Liver (tissue), 9 donors: ENCODE data around the gene RTN4. TPM values are rescaled to one million over a fixed set of nuclear protein-coding genes. Genes with fewer than 3 reads are reported as not detected.

Source experiments
- DNase-seq: peaks from one replicate; pipeline ENCODE4 v3.0.0-alpha.2; 2017; ENCODE audit warnings: low spot score
- H3K27ac ChIP-seq, 2 donors: one replicate each; pipeline ENCODE4 v1.7.0; 2013; ENCODE audit warnings: inconsistent platforms in 2 of 2, low read length in 2 of 2, control low read depth in 1 of 2, low read depth in 1 of 2, mild to moderate bottlenecking in 1 of 2
- H3K27me3 ChIP-seq, 4 donors: one replicate each; pipeline versions ENCODE4 v1.6.1 to v1.7.0; 2013; ENCODE audit warnings: low read length in 3 of 4, inconsistent platforms in 1 of 4, mild to moderate bottlenecking in 1 of 4, moderate library complexity in 1 of 4; ENCODE audit not compliant: control insufficient read depth in 4 of 4, insufficient read depth in 4 of 4
- H3K36me3 ChIP-seq, 4 donors: one replicate each; pipeline versions ENCODE4 v1.6.1 to v1.7.0; 2013; ENCODE audit warnings: low read length in 3 of 4, mild to moderate bottlenecking in 3 of 4, low read depth in 1 of 4, moderate library complexity in 1 of 4; ENCODE audit not compliant: control insufficient read depth in 4 of 4, insufficient read depth in 3 of 4
- H3K4me1 ChIP-seq, 4 donors: one replicate each; pipeline versions ENCODE4 v1.6.1 to v1.7.0; 2013; ENCODE audit warnings: low read length in 3 of 4, mild to moderate bottlenecking in 3 of 4, moderate library complexity in 1 of 4; ENCODE audit not compliant: control insufficient read depth in 4 of 4, insufficient read depth in 4 of 4
- H3K4me3 ChIP-seq, 3 donors: one replicate each; pipeline versions ENCODE4 v1.6.1 to v1.7.0; 2013; ENCODE audit warnings: low read length in 3 of 3, control low read depth in 1 of 3, low read depth in 1 of 3, mild to moderate bottlenecking in 1 of 3
- H3K9ac ChIP-seq, 2 donors: one replicate each; pipeline ENCODE4 v1.7.0; 2013; ENCODE audit warnings: low read length in 2 of 2, mild to moderate bottlenecking in 2 of 2, moderate library complexity in 2 of 2, control low read depth in 1 of 2, low read depth in 1 of 2
- H3K9me3 ChIP-seq, 4 donors: one replicate each; pipeline versions ENCODE4 v1.6.1 to v1.7.0; 2013; ENCODE audit warnings: low read length in 3 of 4; ENCODE audit not compliant: control insufficient read depth in 4 of 4
- EGR1 ChIP-seq, 2 donors: IDR thresholded peaks; 2 replicates each; pipeline ENCODE4 v1.6.1; 2016 to 2018; ENCODE audit warnings: antibody characterized with exemption in 2 of 2, low read depth in 2 of 2
- FOXA2 ChIP-seq: IDR thresholded peaks from 2 replicates; pipeline ENCODE4 v1.6.1; 2016; ENCODE audit warnings: antibody characterized with exemption
- GABPA ChIP-seq, 2 donors: IDR thresholded peaks in 1 of 2; conservative IDR thresholded peaks in 1 of 2; 2 replicates each; pipeline ENCODE4 v1.6.1; 2016; ENCODE audit warnings: antibody characterized with exemption in 2 of 2, mild to moderate bottlenecking in 1 of 2, moderate library complexity in 1 of 2
- HNF4A ChIP-seq, 2 donors: conservative IDR thresholded peaks; 2 replicates each; pipeline ENCODE4 v1.6.1; 2016; ENCODE audit warnings: antibody characterized with exemption in 2 of 2, mild to moderate bottlenecking in 2 of 2
- HNF4G ChIP-seq: IDR thresholded peaks from 2 replicates; pipeline ENCODE4 v1.6.1; 2016; ENCODE audit warnings: antibody characterized with exemption
- JUND ChIP-seq, 2 donors: IDR thresholded peaks; 2 replicates each; pipeline ENCODE4 v1.6.1; 2016; ENCODE audit warnings: antibody characterized with exemption in 2 of 2
- NR2F2 ChIP-seq: IDR thresholded peaks from 2 replicates; pipeline ENCODE4 v1.6.1; 2016; ENCODE audit warnings: antibody characterized with exemption
- REST ChIP-seq: IDR thresholded peaks from 2 replicates; pipeline ENCODE4 v1.6.1; 2016; ENCODE audit warnings: antibody characterized with exemption, mild to moderate bottlenecking
- RXRA ChIP-seq, 2 donors: IDR thresholded peaks; 2 replicates each; pipeline ENCODE4 v1.6.1; 2017 to 2018; ENCODE audit warnings: antibody characterized with exemption in 2 of 2, mild to moderate bottlenecking in 1 of 2
- WGBS: extraction: QIAGEN DNeasy Blood & Tissue Kit; methylation state at CpG from one replicate; pipeline ENCODE4 v1.1.7; 2013; 5-methylcytosine and 5-hydroxymethylcytosine counted together
- polyA plus RNA-seq, 2 donors: library from polyadenylated mRNA; stranded (reverse) in 1 of 2; unstranded in 1 of 2; fragments of 200-250 nt in 1 of 2; fragments of >200 nt in 1 of 2; fragmentation: Nextera tagmentation in 1 of 2; extraction: Ambion mirVana in 1 of 2; gene quantifications; one replicate each; pipeline versions ENCODE4 v1.2.1 to v1.2.3, GENCODE V29; 2013 to 2015
- total RNA-seq, 2 donors: library from RNA; depleted of rRNA; stranded (reverse); fragments of >200 nt; gene quantifications; one replicate each; pipeline ENCODE4 v1.2.3, GENCODE V29; 2014
- TF ChIP-seq, protein P1 (sequence below): IDR thresholded peaks from 2 replicates; pipeline ENCODE4 v1.6.1; 2016; ENCODE audit warnings: antibody characterized with exemption
- TF ChIP-seq, protein P2 (sequence below): IDR thresholded peaks from 2 replicates; pipeline ENCODE4 v1.6.1; 2016; ENCODE audit warnings: antibody characterized with exemption
- donor health status: healthy.
- donor health status: healthy.
- donor health status: healthy.
- donor health status: healthy.
- donor health status: healthy.

RTN4 gene
- total and polyA plus RNA-seq, 4 donors, result 73.5 to 348 (median 151) TPM

DNA sequence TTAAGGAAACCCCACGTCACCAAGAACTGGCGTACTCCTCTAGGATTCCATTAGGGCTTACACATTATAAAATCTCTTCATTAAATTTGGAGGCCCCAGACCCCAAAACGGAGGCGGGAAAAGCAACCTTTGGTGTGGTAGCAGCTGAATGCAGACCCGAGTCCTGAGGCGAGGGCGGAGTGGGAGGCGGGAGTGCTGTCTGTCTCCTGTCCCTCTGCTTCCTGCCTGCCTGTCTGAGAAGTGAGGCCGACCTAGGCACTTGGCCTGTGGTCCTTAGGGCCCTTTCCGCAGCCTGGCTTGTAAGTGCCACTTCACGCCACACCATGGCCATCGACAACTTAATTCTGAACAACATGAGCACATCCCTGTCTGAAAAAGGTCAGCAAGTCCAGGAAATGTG is 102.1 kb downstream of the RTN4 start:
- Histone ChIP-seq H3K27ac (no peak overlapping the region), H3K4me3 (no peak overlapping the region), H3K27me3 (no peaks in the 10 kb centered on the region), H3K4me1 (peaks cover 0 to 2% (median 0%) of the 10 kb centered on the region in 4 donors), H3K9me3 (no peaks in the 10 kb centered on the region), H3K9ac (no peak overlapping the region), H3K36me3 (no peaks in the 10 kb centered on the region)
- WGBS, result 94% methylated on average over 12 of the region's 12 CpGs
- DNase-seq, result no peak
- TF ChIP-seq EGR1 (IDR thresholded peaks at IDR 0.05; ENCODE audit: low read depth in 2 of 2) (no peak), FOXA2 (no peak), HNF4A (conservative IDR thresholded peaks at IDR 0.05) (no peak), GABPA (IDR thresholded peaks at IDR 0.05 in 1 of 2, conservative IDR thresholded peaks at IDR 0.05 in 1 of 2) (no peak)
- TF ChIP-seq, protein P1, sequence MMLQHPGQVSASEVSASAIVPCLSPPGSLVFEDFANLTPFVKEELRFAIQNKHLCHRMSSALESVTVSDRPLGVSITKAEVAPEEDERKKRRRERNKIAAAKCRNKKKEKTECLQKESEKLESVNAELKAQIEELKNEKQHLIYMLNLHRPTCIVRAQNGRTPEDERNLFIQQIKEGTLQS, result no peak

DNA sequence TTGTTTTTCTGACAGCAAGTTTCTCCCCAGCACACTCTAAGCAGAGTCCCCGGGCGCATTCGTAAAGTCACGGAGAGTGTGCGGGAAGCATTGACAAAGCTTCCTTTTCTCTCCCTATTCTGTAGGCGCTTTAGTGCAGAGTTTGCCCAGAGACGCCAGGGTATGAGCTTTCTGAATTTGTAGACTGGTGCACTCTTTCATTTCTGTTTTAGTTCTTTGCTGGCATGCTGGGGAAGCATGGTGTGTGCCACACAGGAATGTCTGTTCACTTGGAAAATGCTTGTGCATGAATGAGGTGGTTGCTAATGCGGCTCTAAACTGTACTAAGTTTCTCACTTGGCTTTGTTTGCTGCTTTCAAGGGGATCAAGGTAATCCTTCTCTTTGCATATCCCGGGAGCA is 102.6 kb downstream of the RTN4 start:
- Histone ChIP-seq H3K9ac (no peak overlapping the region), H3K36me3 (no peaks in the 10 kb centered on the region), H3K27ac (no peak overlapping the region), H3K27me3 (no peaks in the 10 kb centered on the region), H3K4me3 (no peak overlapping the region), H3K9me3 (no peaks in the 10 kb centered on the region), H3K4me1 (peaks cover 0 to 2% (median 0%) of the 10 kb centered on the region in 4 donors)
- TF ChIP-seq EGR1 (IDR thresholded peaks at IDR 0.05; ENCODE audit: low read depth in 2 of 2) (no peak), GABPA (IDR thresholded peaks at IDR 0.05 in 1 of 2, conservative IDR thresholded peaks at IDR 0.05 in 1 of 2) (no peak), RXRA (IDR thresholded peaks at IDR 0.05) (no peak), NR2F2 (no peak), FOXA2 (no peak), REST (no peak), HNF4A (conservative IDR thresholded peaks at IDR 0.05) (no peak)
- TF ChIP-seq, protein P1, result no peak
- 95% methylated on average over 9 of the region's 9 CpGs for WGBS
- DNase-seq, result no peak

DNA sequence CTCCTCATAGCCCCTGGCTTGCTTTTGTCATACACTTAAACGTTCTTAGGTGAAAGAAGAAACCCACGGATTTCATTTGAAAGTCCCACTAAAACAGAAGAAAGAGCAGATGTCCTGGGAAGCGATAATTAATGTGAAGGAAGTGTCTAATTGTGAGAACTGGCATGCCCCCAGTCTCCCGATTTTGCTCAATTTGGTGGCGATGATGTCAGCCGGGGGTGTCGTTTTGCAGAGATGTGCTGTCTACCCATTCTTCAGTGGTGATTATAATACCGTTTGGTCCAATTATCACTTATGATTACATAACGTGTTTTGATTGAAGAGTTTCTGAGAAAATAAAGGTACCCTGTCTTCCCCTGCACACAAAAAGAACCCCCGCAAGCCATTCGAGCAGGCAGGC is 103.1 kb downstream of the RTN4 start:
- TF ChIP-seq FOXA2, result no peak
- TF ChIP-seq, protein P2, sequence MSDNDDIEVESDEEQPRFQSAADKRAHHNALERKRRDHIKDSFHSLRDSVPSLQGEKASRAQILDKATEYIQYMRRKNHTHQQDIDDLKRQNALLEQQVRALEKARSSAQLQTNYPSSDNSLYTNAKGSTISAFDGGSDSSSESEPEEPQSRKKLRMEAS, result no peak
- no peak for TF ChIP-seq JUND (IDR thresholded peaks at IDR 0.05)
- no peak for TF ChIP-seq HNF4G

More for the DNA sequence above, 103.1 kb downstream of the RTN4 start:
- H3K4me1 ChIP-seq, result peaks cover 0 to 2% (median 0%) of the 10 kb centered on the region in 4 donors
- H3K27ac ChIP-seq, result no peak overlapping the region
- no peaks in the 10 kb centered on the region for H3K27me3 ChIP-seq
- 90% methylated on average over 11 of the region's 11 CpGs for WGBS
- DNase-seq, result no peak
- no peaks in the 10 kb centered on the region for H3K36me3 ChIP-seq
- H3K9ac ChIP-seq, result no peak overlapping the region
- no peaks in the 10 kb centered on the region for H3K9me3 ChIP-seq
- no peak overlapping the region for H3K4me3 ChIP-seq
